Activated B cell treated with CpG ODN at 0.5 μM for 24 hours (primary cell): ENCODE results near the gene FXR2. TPM values are rescaled to one million over a fixed set of nuclear protein-coding genes. Genes with fewer than 3 reads are reported as not detected.

Source experiments
- ATAC-seq: fragments of 200-7000 bp; cut with Tn5 transposase; one replicate; pipeline ENCODE4 v1.10.0; 2021; ENCODE audit warnings: low read depth, mild to moderate bottlenecking, moderate library complexity
- CTCF ChIA-PET: fragments of 350-600 bp; sonication (Branson Sonifier 250); formaldehyde crosslinking; loops from one replicate; lab custom pipeline; 2021; ENCODE audit warnings: antibody characterized with exemption; lab: Charles Lee
- POLR2A ChIA-PET: fragments of 350-600 bp; sonication (Branson Sonifier 250); formaldehyde crosslinking; loops from one replicate; lab custom pipeline; 2021; ENCODE audit warnings: antibody characterized with exemption; lab: Charles Lee
- DNase-seq: peaks from one replicate; pipeline ENCODE4 v3.0.0; 2022
- H3K27ac Mint-ChIP-seq: one replicate; pipeline ENCODE4 v1.8.0; 2020; ENCODE audit warnings: mixed read lengths
- H3K27me3 Mint-ChIP-seq: one replicate; pipeline ENCODE4 v1.8.0; 2021; ENCODE audit warnings: mixed read lengths
- H3K36me3 Mint-ChIP-seq: one replicate; pipeline ENCODE4 v1.8.0; 2021; ENCODE audit warnings: low read depth, mixed read lengths
- H3K4me1 Mint-ChIP-seq: one replicate; pipeline ENCODE4 v1.8.0; 2021; ENCODE audit warnings: mixed read lengths
- H3K4me3 Mint-ChIP-seq: one replicate; pipeline ENCODE4 v1.8.0; 2020; ENCODE audit warnings: mild to moderate bottlenecking, mixed read lengths
- H3K9me3 Mint-ChIP-seq: one replicate; pipeline ENCODE4 v1.8.0; 2020; ENCODE audit warnings: mixed read lengths
- CTCF ChIP-seq: fragments of 200-600 bp; IDR thresholded peaks from one replicate; pipeline ENCODE4 v1.8.0; 2022; ENCODE audit warnings: antibody characterized with exemption, mild to moderate bottlenecking
- intact Hi-C: fragments of 100-400 bp; cut with micrococcal nuclease; formaldehyde crosslinking; loops from one replicate; pipeline ENCODE4 v1.15.1; 2024
- total RNA-seq: library from RNA; stranded (reverse); gene quantifications from 2 replicates; pipeline ENCODE4 v1.2.3, GENCODE V29; 2022

The FXR2 gene
- total RNA-seq, 1 donor from 2014 or later: 32.4 TPM

- no peaks in the 10 kb centered on the region for H3K36me3 Mint-ChIP-seq
- intact Hi-C loops: no loop called here
- H3K4me1 Mint-ChIP-seq: no peaks in the 10 kb centered on the region
- no peak for TF ChIP-seq CTCF
- no peaks in the 10 kb centered on the region for H3K9me3 Mint-ChIP-seq
- H3K27ac Mint-ChIP-seq: no peak overlapping the region
- no peaks in the 10 kb centered on the region for H3K27me3 Mint-ChIP-seq
- no peak for DNase-seq
- ChIA-PET CTCF (interaction anchor here (4.9 kb wide), 1 partner anchor 53 kb away, joined by 40 read pairs; the partner anchor contains the start of genes TP53 and WRAP53), POLR2A (interaction anchor here (0.8 kb wide), 1 partner anchor 54 kb away, joined by 3 read pairs; the partner anchor contains the start of gene WRAP53)
- H3K4me3 Mint-ChIP-seq: no peak overlapping the region
- ATAC-seq: no peak
Measured at GRCh38 chr17:7634384-7634783, 19.7 kb upstream of the FXR2 start.

GRCh38 chr17:7633093-7633492 lies 18.4 kb upstream of the FXR2 start:
- DNase-seq (no peak), ATAC-seq (no peak)
- H3K4me1 Mint-ChIP-seq: no peaks in the 10 kb centered on the region
- no peak for TF ChIP-seq CTCF
- intact Hi-C loops: no loop called here
- no peaks in the 10 kb centered on the region for H3K36me3 Mint-ChIP-seq
- POLR2A ChIA-PET: interaction anchor here (1.0 to 1.7 kb wide), 2 partner anchors 13 to 54 kb away, joined by 3 to 21 read pairs; partner anchors contain the start of genes TP53 and WRAP53
- no peaks in the 10 kb centered on the region for H3K9me3 Mint-ChIP-seq
- H3K27me3 Mint-ChIP-seq: no peaks in the 10 kb centered on the region
- H3K4me3 Mint-ChIP-seq: no peak overlapping the region
- no peak overlapping the region for H3K27ac Mint-ChIP-seq
- CTCF ChIA-PET: interaction anchor here (1.0 to 4.9 kb wide), 4 partner anchors 18 to 111 kb away, joined by 3 to 40 read pairs (median 6); partner anchors contain the start of genes ATP1B2, TP53 and WRAP53

- ChIA-PET CTCF (interaction anchor here (0.9 to 4.9 kb wide), 5 partner anchors 18 to 112 kb away, joined by 3 to 40 read pairs (median 4); partner anchors contain the start of genes ATP1B2, TP53 and WRAP53), POLR2A (interaction anchor here (0.6 to 1.7 kb wide), 3 partner anchors 12 to 54 kb away, joined by 3 to 21 read pairs (median 5); partner anchors contain the start of genes ATP1B2, TP53 and WRAP53)
- no peak overlapping the region for H3K27ac Mint-ChIP-seq
- H3K4me1 Mint-ChIP-seq: peaks cover 3% of the 10 kb centered on the region
- H3K9me3 Mint-ChIP-seq: no peaks in the 10 kb centered on the region
- H3K36me3 Mint-ChIP-seq: no peaks in the 10 kb centered on the region
- H3K4me3 Mint-ChIP-seq: no peak overlapping the region
- intact Hi-C loops: loop anchor here (1.0 kb wide), 1 partner anchor 56 kb away; the partner anchor contains the start of gene WRAP53
- no peak for TF ChIP-seq CTCF
- DNase-seq (no peak), ATAC-seq (peak; percentile 22)
- H3K27me3 Mint-ChIP-seq: no peaks in the 10 kb centered on the region
Measured at GRCh38 chr17:7632492-7632894, 17.8 kb upstream of the FXR2 start.

- H3K36me3 Mint-ChIP-seq: peaks cover 4% of the 10 kb centered on the region
- CTCF ChIA-PET: interaction anchor here (0.9 to 4.9 kb wide), 5 partner anchors 19 to 113 kb away, joined by 3 to 40 read pairs (median 4); partner anchors contain the start of genes ATP1B2, TP53 and WRAP53
- no peak overlapping the region for H3K4me3 Mint-ChIP-seq
- no peak for ATAC-seq
- no peak overlapping the region for H3K27ac Mint-ChIP-seq
- H3K27me3 Mint-ChIP-seq: no peaks in the 10 kb centered on the region
- POLR2A ChIA-PET: interaction anchor here (0.6 to 1.7 kb wide), 3 partner anchors 12 to 55 kb away, joined by 3 to 21 read pairs (median 5); partner anchors contain the start of genes ATP1B2, TP53 and WRAP53
- H3K9me3 Mint-ChIP-seq: no peaks in the 10 kb centered on the region
- H3K4me1 Mint-ChIP-seq: peaks cover 8% of the 10 kb centered on the region
- DNase-seq: no peak
- intact Hi-C loops: loop anchor here (1.0 kb wide), 1 partner anchor 57 kb away; the partner anchor contains the start of gene WRAP53
- TF ChIP-seq CTCF: no peak
Measured at GRCh38 chr17:7631398-7632380, 17.0 kb upstream of the FXR2 start.
